Transverse colon (tissue), 4 donors: ENCODE data around the gene ZNF367. TPM values are rescaled to one million over a fixed set of nuclear protein-coding genes. Genes with fewer than 3 reads are reported as not detected.
A peak's percentile ranks its signal among the peaks of the same experiment; 100 is the strongest.

Experiments used
- DNase-seq: peaks from one replicate; pipeline ENCODE4 v3.0.0-alpha.2; 2019
- H3K27ac ChIP-seq, 4 donors: fragments of 200-600 bp; sonication (generic); 2 replicates each; pipeline ENCODE4 v1.5.1; 2016 to 2018; ENCODE audit warnings: inconsistent platforms in 4 of 4
- H3K27me3 ChIP-seq: fragments of 200-600 bp; sonication (generic); 2 replicates; pipeline ENCODE4 v1.5.1; 2017; ENCODE audit warnings: inconsistent platforms
- H3K36me3 ChIP-seq, 4 donors: fragments of 200-600 bp; sonication (generic); 2 replicates each; pipeline ENCODE4 v1.5.1; 2017 to 2019; ENCODE audit warnings: inconsistent platforms in 4 of 4
- H3K4me1 ChIP-seq, 4 donors: fragments of 200-600 bp; sonication (generic); 2 replicates each; pipeline ENCODE4 v1.5.1; 2017 to 2020; ENCODE audit warnings: inconsistent platforms in 4 of 4
- H3K4me3 ChIP-seq, 4 donors: fragments of 200-600 bp; sonication (generic); 1 replicate in 1 of 4; 2 replicates in 3 of 4; pipeline versions ENCODE4 v1.5.1 to v1.6.1; 2017 to 2019; ENCODE audit warnings: inconsistent platforms in 4 of 4
- H3K9me3 ChIP-seq, 2 donors: fragments of 200-600 bp; sonication (generic); 2 replicates each; pipeline ENCODE4 v1.5.1; 2017 to 2019; ENCODE audit warnings: inconsistent platforms in 2 of 2
- CTCF ChIP-seq, 5 experiments: fragments of 200-600 bp in 3 of 5; fragments of 450-650 bp in 2 of 5; sonication (generic) in 3 of 5; IDR thresholded peaks; 1 replicate in 2 of 5; 2 replicates in 3 of 5; pipeline ENCODE4 v1.5.1; 2016 to 2017; ENCODE audit warnings: antibody characterized with exemption in 5 of 5, inconsistent platforms in 3 of 5, mild to moderate bottlenecking in 2 of 5, moderate library complexity in 1 of 5
- EP300 ChIP-seq: sonication (generic); formaldehyde crosslinking; IDR thresholded peaks from one replicate; pipeline ENCODE4 v1.6.1; 2017; ENCODE audit warnings: antibody characterized with exemption, low read depth
- POLR2A ChIP-seq: fragments of 450-650 bp; IDR thresholded peaks from one replicate; pipeline ENCODE4 v1.6.1; 2016; ENCODE audit warnings: antibody characterized with exemption, mild to moderate bottlenecking, moderate library complexity
- POLR2AphosphoS5 ChIP-seq, 3 donors: sonication (generic); formaldehyde crosslinking; IDR thresholded peaks; one replicate each; pipeline ENCODE4 v1.6.1; 2016; ENCODE audit warnings: antibody characterized with exemption in 3 of 3
- WGBS, 2 donors: methylation state at CpG; one replicate each; pipeline ENCODE4 v1.1.5; 2018; ENCODE audit warnings: low coverage in 1 of 2; 5-methylcytosine and 5-hydroxymethylcytosine counted together
- in situ Hi-C, 4 donors: fragments of 200-750 bp; cut with MboI; loops; one replicate each; pipeline versions ENCODE4 v1.15.0 to v1.15.1; 2017; ENCODE audit warnings: low sequenced_read_pairs in 3 of 4, low pct_ligation_motif_present in 1 of 4, low pct_unique_long_range_greater_than_20kb in 1 of 4
- intact Hi-C: fragments of 100-400 bp; cut with DNase I; formaldehyde crosslinking; loops from one replicate; pipeline ENCODE4 v1.15.1; 2023; ENCODE audit warnings: low total_unique reads
- total RNA-seq, 4 donors: library from RNA; depleted of rRNA; stranded (reverse); fragments of >200 nt; gene quantifications; one replicate each; pipeline ENCODE4 v1.1.0, GENCODE V29; 2016

Gene ZNF367
- total RNA-seq, 4 donors from 2014 or later, result 1.2 to 2.1 (median 1.4) TPM; not detected in 1

DNA sequence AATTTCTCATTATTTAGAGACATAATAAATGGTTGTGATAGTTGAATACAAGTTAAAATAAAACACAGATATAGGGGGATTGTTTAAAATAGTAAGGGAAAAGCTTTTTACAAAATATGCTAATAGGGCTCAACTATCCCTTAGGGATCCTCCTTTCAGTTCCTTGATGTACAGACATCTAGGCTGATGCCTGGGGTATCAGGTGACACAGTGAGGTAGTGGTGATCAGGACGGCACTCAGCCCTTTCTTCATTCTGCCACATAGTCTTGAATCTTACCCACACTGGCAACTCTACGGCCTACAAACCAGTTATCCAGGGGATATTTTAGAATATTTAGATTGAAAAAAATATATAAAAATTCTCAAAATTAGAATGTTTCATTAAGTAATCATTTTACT lies 22.2 kb downstream of the ZNF367 start:
- in situ Hi-C loops (no loop called here), intact Hi-C loops (no loop called here)
- no peak overlapping the region for H3K27ac ChIP-seq
- DNase-seq, result no peak
- H3K36me3 ChIP-seq, result no peaks in the 10 kb centered on the region
- no peaks in the 10 kb centered on the region for H3K9me3 ChIP-seq
- WGBS, 2 donors, result 88 to 96% methylated on average over 2 of the region's 2 CpGs
- H3K27me3 ChIP-seq, result no peaks in the 10 kb centered on the region
- TF ChIP-seq POLR2A (no peak), EP300 (no peak), CTCF (IDR thresholded peaks at IDR 0.05) (no peak), POLR2AphosphoS5 (IDR thresholded peaks at IDR 0.05) (no peak)
- H3K4me1 ChIP-seq, result peaks cover 0 to 16% (median 9%) of the 10 kb centered on the region in 4 donors
- H3K4me3 ChIP-seq, result no peak overlapping the region

DNA sequence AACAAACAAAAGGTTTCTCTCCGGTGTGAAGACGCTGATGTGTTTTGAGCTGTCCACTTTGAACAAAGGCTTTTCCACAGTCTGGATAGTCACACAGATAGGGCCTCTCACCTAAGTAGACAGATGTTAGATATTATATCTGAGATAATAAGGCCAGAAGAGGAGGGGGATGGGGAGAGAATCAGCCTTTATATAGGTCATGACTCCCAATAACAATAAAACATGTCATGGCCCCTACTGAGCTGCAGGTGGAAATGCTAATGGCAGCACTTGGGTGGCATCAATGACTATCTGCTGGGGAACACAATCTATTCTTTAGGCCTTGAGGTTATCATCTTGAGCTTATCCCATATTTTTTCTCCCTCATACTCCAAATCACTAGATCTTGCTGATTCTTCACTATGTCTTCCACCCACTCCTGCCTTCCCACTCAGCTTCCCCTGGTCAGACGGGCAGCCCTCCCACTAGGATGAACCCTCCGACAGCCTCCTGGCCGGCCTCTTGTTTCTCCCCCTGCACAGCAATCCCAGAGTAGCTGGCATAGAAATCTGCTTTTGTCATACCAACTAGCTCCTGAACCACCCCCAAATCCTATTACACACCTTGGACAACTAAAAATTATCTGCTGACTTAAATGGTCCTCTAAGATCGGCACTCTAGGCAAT lies 23.2 kb downstream of the ZNF367 start:
- DNase-seq, result no peak
- Histone ChIP-seq H3K27me3 (no peaks in the 10 kb centered on the region), H3K36me3 (no peaks in the 10 kb centered on the region), H3K9me3 (no peaks in the 10 kb centered on the region), H3K27ac (no peak overlapping the region), H3K4me1 (peaks cover 0 to 26% (median 13%) of the 10 kb centered on the region in 4 donors), H3K4me3 (no peak overlapping the region)
- TF ChIP-seq CTCF (IDR thresholded peaks at IDR 0.05) (no peak), EP300 (no peak), POLR2AphosphoS5 (IDR thresholded peaks at IDR 0.05) (no peak), POLR2A (no peak)
- 95 to 97% methylated on average over 5 to 6 of the region's 6 CpGs for WGBS, 2 donors
- in situ Hi-C loops (no loop called here), intact Hi-C loops (no loop called here)

DNA sequence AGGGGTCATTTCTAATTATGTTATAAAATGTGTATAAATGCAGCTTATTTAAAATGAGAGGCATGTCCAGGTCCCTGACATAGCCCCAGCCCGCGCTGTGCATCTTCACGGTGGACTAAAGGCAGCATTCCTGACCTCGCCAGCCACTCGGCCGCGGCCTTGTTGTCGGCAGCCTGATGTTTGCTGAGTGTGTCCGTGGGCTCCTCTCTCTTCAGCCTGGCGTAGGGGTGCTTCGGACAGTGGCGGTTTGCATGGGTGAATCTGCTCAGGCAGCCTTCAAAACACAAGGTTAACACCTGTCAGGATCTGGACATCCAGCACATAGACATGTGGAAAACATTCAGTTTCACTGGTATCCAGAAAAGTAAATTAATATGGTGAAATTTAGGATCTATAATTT lies 25.9 kb downstream of the ZNF367 start:
- no peaks in the 10 kb centered on the region for H3K36me3 ChIP-seq
- intact Hi-C loops (no loop called here), in situ Hi-C loops (no loop called here)
- H3K4me3 ChIP-seq, result no peak overlapping the region
- no peak for TF ChIP-seq POLR2A
- TF ChIP-seq POLR2AphosphoS5 (IDR thresholded peaks at IDR 0.05), result no peak
- TF ChIP-seq CTCF (IDR thresholded peaks at IDR 0.05), result no peak
- TF ChIP-seq EP300, result no peak
- no peaks in the 10 kb centered on the region for H3K27me3 ChIP-seq
- H3K9me3 ChIP-seq, result no peaks in the 10 kb centered on the region
- H3K4me1 ChIP-seq, result peaks cover 0 to 28% (median 13%) of the 10 kb centered on the region in 4 donors
- DNase-seq, result no peak
- WGBS, 2 donors, result 95% methylated on average over 12 of the region's 12 CpGs; no CpG with 5 or more reads in 1 of the 2 donors
- peak overlapping the region; percentile 78 to 91 (median 79) for H3K27ac ChIP-seq

DNA sequence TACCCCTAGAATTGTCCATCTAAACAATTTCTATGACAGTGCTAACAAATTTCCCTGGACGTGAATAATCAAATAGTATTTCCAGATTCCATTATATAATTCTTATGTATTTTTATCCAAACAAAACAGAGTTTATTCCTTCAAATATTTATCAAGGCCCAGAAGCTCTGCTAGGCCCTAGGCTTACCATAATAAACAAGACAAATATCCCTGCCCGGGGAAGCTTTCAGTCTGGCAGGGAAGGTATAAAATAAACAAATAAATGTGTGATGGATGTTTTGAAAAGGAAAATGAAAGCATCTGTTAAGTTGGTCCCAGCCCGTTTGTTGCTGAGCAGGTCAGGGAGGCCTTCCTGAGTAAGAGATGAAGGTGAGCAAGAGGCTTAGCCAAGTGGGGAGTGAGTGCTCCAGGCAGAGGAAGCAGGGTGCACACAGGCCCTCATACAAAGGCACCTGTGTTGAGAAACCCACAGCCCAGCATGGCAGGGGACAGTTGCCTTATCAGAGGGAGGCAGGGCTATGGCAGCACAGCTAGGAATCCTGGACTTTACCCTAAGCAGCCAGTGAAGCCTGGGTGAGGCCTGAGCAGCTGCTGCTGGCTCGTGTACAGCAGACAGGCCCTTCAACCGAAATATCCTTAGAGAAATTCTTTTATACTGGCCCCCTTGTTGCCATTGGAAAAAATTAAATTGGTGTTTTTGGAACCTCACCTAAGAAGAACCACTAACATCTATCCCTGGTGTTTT lies 27.0 kb downstream of the ZNF367 start:
- peaks cover 0 to 28% (median 15%) of the 10 kb centered on the region in 4 donors for H3K4me1 ChIP-seq
- H3K27me3 ChIP-seq, result no peaks in the 10 kb centered on the region
- intact Hi-C loops, result no loop called here
- peak in 1 of 3 donors; percentile 47 for TF ChIP-seq POLR2AphosphoS5 (IDR thresholded peaks at IDR 0.05)
- no peak for TF ChIP-seq EP300
- TF ChIP-seq POLR2A, result peak; percentile 36
- TF ChIP-seq CTCF (IDR thresholded peaks at IDR 0.05), result no peak
- peak overlapping the region; percentile 78 to 91 (median 79) for H3K27ac ChIP-seq
- peak; percentile 74 for DNase-seq
- no peaks in the 10 kb centered on the region for H3K9me3 ChIP-seq
- 30 to 34% methylated on average over 4 to 5 of the region's 5 CpGs for WGBS, 2 donors
- in situ Hi-C loops, result no loop called here
- no peaks in the 10 kb centered on the region for H3K36me3 ChIP-seq
- H3K4me3 ChIP-seq, result peak overlapping the region in 1 of 4 donors; percentile 17
